ENCODE measurements around the gene PBX3.
A peak's percentile ranks its signal among the peaks of the same experiment; 100 is the strongest.

PBX3 gene

GRCh38 chr9:125707472-125707804 is 39.7 kb upstream of the PBX3 start:
- Histone ChIP-seq H3K4me1 (ENCODE audit: insufficient read depth, insufficient read length) (no peaks in the 10 kb centered on the region), H3K9ac (ENCODE audit: insufficient read length, low read depth) (peak overlapping the region; percentile 58), H3K9me3 (ENCODE audit: insufficient read depth, low read length) (no peaks in the 10 kb centered on the region), H3K36me3 (ENCODE audit: insufficient read depth, insufficient read length, low read length) (peaks cover 20% of the 10 kb centered on the region), H3K4me3 (ENCODE audit: insufficient read length, low read depth) (peak overlapping the region; percentile 5), H3K27me3 (ENCODE audit: insufficient read depth, insufficient read length) (no peaks in the 10 kb centered on the region)
- TF ChIP-seq YY1 (IDR thresholded peaks at IDR 0.05; ENCODE audit: insufficient read depth, insufficient read length) = no peak
- TF ChIP-seq ZNF274 (IDR thresholded peaks at IDR 0.05; ENCODE audit: low read depth, low read length) = no peak
- TF ChIP-seq SUZ12 (IDR thresholded peaks at IDR 0.05; ENCODE audit: extremely low read depth, insufficient read depth, insufficient read length) = no peak
- no peak for DNase-seq (ENCODE audit: low read depth, low spot score)

GRCh38 chr9:125726456-125727132 is 20.6 kb upstream of the PBX3 start:
- no peak for DNase-seq (ENCODE audit: low read depth, low spot score)
- peaks cover 2% of the 10 kb centered on the region for H3K4me1 ChIP-seq (ENCODE audit: insufficient read depth, insufficient read length)
- no peak for TF ChIP-seq YY1 (IDR thresholded peaks at IDR 0.05; ENCODE audit: insufficient read depth, insufficient read length)
- TF ChIP-seq SUZ12 (IDR thresholded peaks at IDR 0.05; ENCODE audit: extremely low read depth, insufficient read depth, insufficient read length) = no peak
- no peak for TF ChIP-seq ZNF274 (IDR thresholded peaks at IDR 0.05; ENCODE audit: low read depth, low read length)
- no peaks in the 10 kb centered on the region for H3K36me3 ChIP-seq (ENCODE audit: insufficient read depth, insufficient read length, low read length)
- H3K9me3 ChIP-seq (ENCODE audit: insufficient read depth, low read length) = no peaks in the 10 kb centered on the region
- H3K27me3 ChIP-seq (ENCODE audit: insufficient read depth, insufficient read length) = no peaks in the 10 kb centered on the region
- H3K9ac ChIP-seq (ENCODE audit: insufficient read length, low read depth) = no peak overlapping the region
- no peak overlapping the region for H3K4me3 ChIP-seq (ENCODE audit: insufficient read length, low read depth)

GRCh38 chr9:125730168-125730567 is 17.0 kb upstream of the PBX3 start:
- DNase-seq (ENCODE audit: low read depth, low spot score) = no peak
- Histone ChIP-seq H3K27me3 (ENCODE audit: insufficient read depth, insufficient read length) (no peaks in the 10 kb centered on the region), H3K9me3 (ENCODE audit: insufficient read depth, low read length) (no peaks in the 10 kb centered on the region), H3K36me3 (ENCODE audit: insufficient read depth, insufficient read length, low read length) (no peaks in the 10 kb centered on the region), H3K4me1 (ENCODE audit: insufficient read depth, insufficient read length) (peaks cover 2% of the 10 kb centered on the region), H3K9ac (ENCODE audit: insufficient read length, low read depth) (no peak overlapping the region), H3K4me3 (ENCODE audit: insufficient read length, low read depth) (no peak overlapping the region)
- TF ChIP-seq YY1 (IDR thresholded peaks at IDR 0.05; ENCODE audit: insufficient read depth, insufficient read length) (no peak), ZNF274 (IDR thresholded peaks at IDR 0.05; ENCODE audit: low read depth, low read length) (no peak), SUZ12 (IDR thresholded peaks at IDR 0.05; ENCODE audit: extremely low read depth, insufficient read depth, insufficient read length) (no peak)

- no peaks in the 10 kb centered on the region for H3K9me3 ChIP-seq (ENCODE audit: insufficient read depth, low read length)
- peaks cover 2% of the 10 kb centered on the region for H3K4me1 ChIP-seq (ENCODE audit: insufficient read depth, insufficient read length)
- no peak overlapping the region for H3K9ac ChIP-seq (ENCODE audit: insufficient read length, low read depth)
- no peak for TF ChIP-seq ZNF274 (IDR thresholded peaks at IDR 0.05; ENCODE audit: low read depth, low read length)
- TF ChIP-seq YY1 (IDR thresholded peaks at IDR 0.05; ENCODE audit: insufficient read depth, insufficient read length) = no peak
- no peak for TF ChIP-seq SUZ12 (IDR thresholded peaks at IDR 0.05; ENCODE audit: extremely low read depth, insufficient read depth, insufficient read length)
- no peak overlapping the region for H3K4me3 ChIP-seq (ENCODE audit: insufficient read length, low read depth)
- no peaks in the 10 kb centered on the region for H3K27me3 ChIP-seq (ENCODE audit: insufficient read depth, insufficient read length)
- no peaks in the 10 kb centered on the region for H3K36me3 ChIP-seq (ENCODE audit: insufficient read depth, insufficient read length, low read length)
- DNase-seq (ENCODE audit: low read depth, low spot score) = peak; percentile 66
Measured at GRCh38 chr9:125732562-125732961, 14.6 kb upstream of the PBX3 start.

GRCh38 chr9:125739436-125739835 is 7.7 kb upstream of the PBX3 start:
- no peaks in the 10 kb centered on the region for H3K9me3 ChIP-seq (ENCODE audit: insufficient read depth, low read length)
- TF ChIP-seq SUZ12 (IDR thresholded peaks at IDR 0.05; ENCODE audit: extremely low read depth, insufficient read depth, insufficient read length) (no peak), ZNF274 (IDR thresholded peaks at IDR 0.05; ENCODE audit: low read depth, low read length) (no peak)
- H3K9ac ChIP-seq (ENCODE audit: insufficient read length, low read depth) = no peak overlapping the region
- no peaks in the 10 kb centered on the region for H3K4me1 ChIP-seq (ENCODE audit: insufficient read depth, insufficient read length)
- DNase-seq (ENCODE audit: low read depth, low spot score) = no peak
- H3K4me3 ChIP-seq (ENCODE audit: insufficient read length, low read depth) = no peak overlapping the region
- H3K36me3 ChIP-seq (ENCODE audit: insufficient read depth, insufficient read length, low read length) = no peaks in the 10 kb centered on the region
- no peaks in the 10 kb centered on the region for H3K27me3 ChIP-seq (ENCODE audit: insufficient read depth, insufficient read length)

- no peak for DNase-seq (ENCODE audit: low read depth, low spot score)
- H3K9me3 ChIP-seq (ENCODE audit: insufficient read depth, low read length) = no peaks in the 10 kb centered on the region
- peaks cover 4% of the 10 kb centered on the region for H3K27me3 ChIP-seq (ENCODE audit: insufficient read depth, insufficient read length)
- no peak overlapping the region for H3K4me3 ChIP-seq (ENCODE audit: insufficient read length, low read depth)
- H3K36me3 ChIP-seq (ENCODE audit: insufficient read depth, insufficient read length, low read length) = no peaks in the 10 kb centered on the region
- no peak overlapping the region for H3K9ac ChIP-seq (ENCODE audit: insufficient read length, low read depth)
- no peak for TF ChIP-seq YY1 (IDR thresholded peaks at IDR 0.05; ENCODE audit: insufficient read depth, insufficient read length)
- no peak for TF ChIP-seq ZNF274 (IDR thresholded peaks at IDR 0.05; ENCODE audit: low read depth, low read length)
- no peak for TF ChIP-seq SUZ12 (IDR thresholded peaks at IDR 0.05; ENCODE audit: extremely low read depth, insufficient read depth, insufficient read length)
- H3K4me1 ChIP-seq (ENCODE audit: insufficient read depth, insufficient read length) = no peaks in the 10 kb centered on the region
Measured at GRCh38 chr9:125742657-125743056, 4.5 kb upstream of the PBX3 start.

GRCh38 chr9:125743682-125744428 is 3.3 kb upstream of the PBX3 start:
- no peak overlapping the region for H3K9ac ChIP-seq (ENCODE audit: insufficient read length, low read depth)
- peaks cover 4% of the 10 kb centered on the region for H3K36me3 ChIP-seq (ENCODE audit: insufficient read depth, insufficient read length, low read length)
- DNase-seq (ENCODE audit: low read depth, low spot score) = no peak
- peaks cover 4% of the 10 kb centered on the region for H3K27me3 ChIP-seq (ENCODE audit: insufficient read depth, insufficient read length)
- H3K9me3 ChIP-seq (ENCODE audit: insufficient read depth, low read length) = no peaks in the 10 kb centered on the region
- H3K4me3 ChIP-seq (ENCODE audit: insufficient read length, low read depth) = no peak overlapping the region
- TF ChIP-seq YY1 (IDR thresholded peaks at IDR 0.05; ENCODE audit: insufficient read depth, insufficient read length) (no peak), ZNF274 (IDR thresholded peaks at IDR 0.05; ENCODE audit: low read depth, low read length) (no peak), SUZ12 (IDR thresholded peaks at IDR 0.05; ENCODE audit: extremely low read depth, insufficient read depth, insufficient read length) (no peak)
- H3K4me1 ChIP-seq (ENCODE audit: insufficient read depth, insufficient read length) = no peaks in the 10 kb centered on the region

Measured in NT2/D1 (cell line).